Stomach smooth muscle (tissue), 2 donors: ENCODE results near the gene RABGEF1.
"Not testable (repeated sequence)": the region's sequence is repeated elsewhere in the genome, so short reads cannot be mapped to it uniquely, and the experiment has no call there.

Experiments used
- H3K27ac ChIP-seq: one replicate; pipeline ENCODE4 v1.7.0; 2013; ENCODE audit warnings: mild to moderate bottlenecking, low read length, inconsistent platforms
- H3K27me3 ChIP-seq, 2 donors: one replicate each; pipeline ENCODE4 v1.7.0; 2013; ENCODE audit warnings: low read length in 2 of 2; ENCODE audit not compliant: insufficient read depth in 2 of 2, control insufficient read depth in 1 of 2
- H3K36me3 ChIP-seq, 2 donors: one replicate each; pipeline ENCODE4 v1.7.0; 2013; ENCODE audit warnings: low read length in 2 of 2; ENCODE audit not compliant: control insufficient read depth in 2 of 2, insufficient read depth in 2 of 2
- H3K4me1 ChIP-seq: one replicate; pipeline ENCODE4 v1.7.0; 2013; ENCODE audit warnings: low read length; ENCODE audit not compliant: control insufficient read depth, insufficient read depth
- H3K4me3 ChIP-seq, 2 donors: one replicate each; pipeline ENCODE4 v1.7.0; 2013; ENCODE audit warnings: low read length in 2 of 2
- H3K9ac ChIP-seq, 2 donors: one replicate each; pipeline ENCODE4 v1.7.0; 2013; ENCODE audit warnings: low read length in 2 of 2, mild to moderate bottlenecking in 1 of 2
- H3K9me3 ChIP-seq, 2 donors: one replicate each; pipeline ENCODE4 v1.7.0; 2013; ENCODE audit warnings: low read length in 2 of 2; ENCODE audit not compliant: control insufficient read depth in 2 of 2
- donor health status: healthy.
- donor health status: Pancreatic carcinoma.

The RABGEF1 gene

DNA sequence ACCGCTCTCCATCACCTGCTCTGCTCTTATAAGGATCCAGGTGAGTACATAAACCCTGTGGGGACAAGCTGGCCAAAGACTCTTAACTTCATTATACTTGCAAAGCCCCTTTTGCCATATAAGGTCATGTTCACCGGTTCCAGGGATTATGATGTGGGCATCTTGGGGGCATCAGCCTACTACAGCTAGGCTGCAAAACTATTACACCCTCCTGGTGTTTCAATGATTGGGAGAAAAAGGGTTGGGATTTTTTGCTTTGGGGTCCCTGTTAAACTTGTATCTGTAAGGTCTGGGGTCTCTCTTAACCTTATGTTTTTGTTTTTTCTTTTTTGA is 107.0 kb downstream of the RABGEF1 start:
- not testable (repeated sequence) for H3K9me3 ChIP-seq, H3K9ac ChIP-seq, H3K27me3 ChIP-seq, H3K36me3 ChIP-seq, H3K27ac ChIP-seq, H3K4me3 ChIP-seq, H3K4me1 ChIP-seq

DNA sequence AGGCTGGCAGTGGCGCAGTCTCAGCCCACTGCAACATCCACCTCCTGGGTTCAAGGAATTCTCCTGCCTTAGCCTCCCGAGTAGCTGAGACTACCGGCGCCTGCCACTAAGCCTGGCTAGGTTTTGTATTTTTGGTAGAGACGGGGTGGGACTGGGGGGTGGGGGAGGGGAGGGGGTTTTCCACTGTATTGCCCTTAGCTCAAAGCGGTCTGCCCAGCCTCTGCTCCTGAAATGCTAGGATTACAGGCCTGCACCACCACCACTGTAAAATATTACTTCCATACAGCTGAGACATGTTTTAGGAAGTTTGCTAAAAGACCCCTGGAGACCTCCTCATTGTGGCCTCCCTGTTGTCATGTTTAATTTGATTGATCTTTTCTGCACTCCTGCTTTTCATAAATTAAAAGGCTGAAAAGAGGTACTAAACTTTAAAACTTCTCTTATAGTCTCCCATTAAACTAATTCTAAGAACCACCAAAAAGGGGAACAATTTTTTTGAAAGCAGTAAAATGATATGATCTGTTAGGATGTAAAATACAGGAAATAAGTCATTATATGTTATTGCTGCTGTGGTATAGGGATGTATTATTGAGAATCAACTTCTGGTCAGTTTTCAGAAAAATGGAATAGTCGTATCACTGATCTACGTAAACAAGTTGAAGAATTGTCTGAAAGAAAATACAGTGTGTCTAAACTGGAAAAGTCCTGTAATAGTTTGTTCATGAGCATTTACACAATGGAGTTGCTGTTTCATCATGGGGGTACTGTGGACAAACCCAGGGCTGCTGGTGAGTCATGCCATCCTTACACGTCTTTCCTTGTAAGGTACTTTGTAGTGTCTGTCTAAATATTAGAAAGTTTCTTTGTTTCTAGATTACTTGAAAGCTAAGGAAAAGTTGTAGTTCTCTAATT is 107.6 kb downstream of the RABGEF1 start:
- Histone ChIP-seq H3K4me3 (no peak overlapping the region), H3K36me3 (no peaks in the 10 kb centered on the region), H3K9ac (no peak overlapping the region), H3K4me1 (peaks cover 7% of the 10 kb centered on the region), H3K9me3 (no peaks in the 10 kb centered on the region), H3K27ac (no peak overlapping the region), H3K27me3 (no peaks in the 10 kb centered on the region)

GRCh38 chr7:66859339-66859738 is 118.8 kb downstream of the RABGEF1 start:
- peaks cover 3% of the 10 kb centered on the region for H3K4me1 ChIP-seq
- no peak overlapping the region for H3K27ac ChIP-seq
- H3K9ac ChIP-seq: no peak overlapping the region
- peaks cover 4 to 8% of the 10 kb centered on the region in 2 donors for H3K36me3 ChIP-seq
- H3K4me3 ChIP-seq: no peak overlapping the region
- no peaks in the 10 kb centered on the region for H3K9me3 ChIP-seq
- no peaks in the 10 kb centered on the region for H3K27me3 ChIP-seq

DNA sequence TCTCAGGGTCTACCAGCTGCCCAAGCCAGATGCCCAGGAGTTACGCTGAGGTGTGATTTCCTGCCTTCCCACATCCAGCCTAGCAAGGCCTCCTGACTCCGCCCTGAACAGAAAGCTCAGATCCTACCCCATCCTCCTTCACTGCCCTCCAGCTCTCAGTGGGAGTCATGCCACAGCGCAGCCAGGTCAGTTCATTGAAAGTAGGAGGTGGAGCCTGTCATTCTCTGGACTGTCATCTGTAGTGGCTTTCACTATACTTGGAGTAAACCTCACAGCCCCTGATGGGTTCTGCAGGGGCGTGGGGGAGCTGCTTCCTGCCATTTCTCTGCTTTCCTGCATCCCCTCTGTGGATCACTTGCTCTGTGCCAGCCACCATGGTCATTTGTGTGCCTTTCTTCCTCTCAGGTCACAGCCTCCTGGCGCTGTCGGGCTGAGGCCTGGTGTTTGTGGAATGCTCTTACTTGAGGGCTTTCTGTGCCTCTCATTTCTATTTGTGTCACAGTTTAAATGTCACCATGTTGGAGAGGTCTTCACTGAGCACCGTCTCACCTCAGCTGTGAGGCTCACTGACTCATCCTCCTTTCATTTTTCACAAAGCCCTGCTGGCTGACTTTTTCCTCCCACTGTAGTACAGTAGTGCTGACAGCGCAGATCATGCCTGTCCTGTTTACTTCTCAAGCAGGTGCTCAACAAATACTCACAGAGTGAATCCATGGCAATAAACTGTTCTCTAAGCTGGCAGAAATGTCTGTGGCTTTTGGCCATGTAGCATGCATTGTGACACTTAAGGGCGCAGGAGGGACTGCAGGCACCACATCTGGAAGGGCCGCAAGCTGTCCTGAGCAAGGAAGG is 119.5 kb downstream of the RABGEF1 start:
- peaks cover 4 to 8% of the 10 kb centered on the region in 2 donors for H3K36me3 ChIP-seq
- H3K4me3 ChIP-seq: no peak overlapping the region
- H3K9ac ChIP-seq: no peak overlapping the region
- peaks cover 3% of the 10 kb centered on the region for H3K4me1 ChIP-seq
- H3K9me3 ChIP-seq: no peaks in the 10 kb centered on the region
- no peak overlapping the region for H3K27ac ChIP-seq
- H3K27me3 ChIP-seq: no peaks in the 10 kb centered on the region

DNA sequence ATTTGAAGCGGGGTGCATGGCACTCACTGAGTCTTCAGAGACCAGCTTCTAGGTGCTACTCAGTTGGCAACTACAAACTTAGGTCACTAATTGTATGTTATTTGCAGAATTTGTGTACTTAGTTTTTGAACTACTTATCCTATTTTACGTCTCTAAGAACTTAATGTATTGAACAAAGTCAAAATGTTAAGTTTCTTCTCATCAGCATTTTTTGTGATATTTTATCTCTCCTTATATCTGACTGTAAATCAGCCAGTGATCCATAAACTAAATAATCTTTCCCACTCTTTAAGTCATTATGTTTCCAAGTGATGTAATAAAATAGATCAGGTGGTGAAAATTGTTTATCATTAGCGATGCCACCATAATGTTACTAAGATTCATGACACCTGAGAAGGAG is 120.2 kb downstream of the RABGEF1 start:
- peaks cover 3% of the 10 kb centered on the region for H3K4me1 ChIP-seq
- H3K4me3 ChIP-seq: no peak overlapping the region
- H3K9ac ChIP-seq: no peak overlapping the region
- H3K27me3 ChIP-seq: no peaks in the 10 kb centered on the region
- H3K27ac ChIP-seq: no peak overlapping the region
- H3K9me3 ChIP-seq: no peaks in the 10 kb centered on the region
- peaks cover 4 to 8% of the 10 kb centered on the region in 2 donors for H3K36me3 ChIP-seq
